Naive thymus-derived CD8-positive, alpha-beta T cell (primary cell): ENCODE results near the gene COL16A1. TPM values are rescaled to one million over a fixed set of nuclear protein-coding genes. Genes with fewer than 3 reads are reported as not detected.
A peak's percentile ranks its signal among the peaks of the same experiment; 100 is the strongest.

Experiments
- ATAC-seq, 2 donors: fragments of 150-1000 bp; cut with Tn5 transposase in 1 of 2; sonication (Bioruptor Pico), chemical (Tn5 transposase) in 1 of 2; 1 replicate in 1 of 2; 2 replicates in 1 of 2; pipeline ENCODE4 v1.10.0; 2021; ENCODE audit warnings: mild to moderate bottlenecking in 2 of 2, moderate library complexity in 2 of 2
- POLR2A ChIA-PET: fragments of 350-600 bp; sonication (Branson Sonifier 250); formaldehyde crosslinking; loops from one replicate; lab custom pipeline; 2021; ENCODE audit warnings: antibody characterized with exemption; lab: Charles Lee
- DNase-seq, 10 donors: peaks; one replicate each; pipeline versions ENCODE4 v3.0.0 to v3.0.0-alpha.2; 2020 to 2022
- H3K27ac Mint-ChIP-seq, 10 donors: one replicate each; pipeline ENCODE4 v1.8.0; 2020 to 2022; ENCODE audit warnings: mild to moderate bottlenecking in 10 of 10, mixed read lengths in 10 of 10, moderate library complexity in 4 of 10, inconsistent platforms in 1 of 10
- H3K27me3 Mint-ChIP-seq, 5 donors: one replicate each; pipeline ENCODE4 v1.8.0; 2021 to 2022; ENCODE audit warnings: mixed read lengths in 5 of 5
- H3K36me3 Mint-ChIP-seq, 3 donors: one replicate each; pipeline ENCODE4 v1.8.0; 2020 to 2022; ENCODE audit warnings: mixed read lengths in 3 of 3, mild to moderate bottlenecking in 2 of 3, inconsistent platforms in 1 of 3
- H3K4me1 Mint-ChIP-seq, 4 donors: one replicate each; pipeline ENCODE4 v1.8.0; 2021 to 2022; ENCODE audit warnings: mixed read lengths in 4 of 4
- H3K4me3 Mint-ChIP-seq, 10 donors: one replicate each; pipeline ENCODE4 v1.8.0; 2020 to 2022; ENCODE audit warnings: mild to moderate bottlenecking in 10 of 10, mixed read lengths in 10 of 10, moderate library complexity in 6 of 10, inconsistent platforms in 1 of 10
- H3K9me3 Mint-ChIP-seq, 9 donors: one replicate each; pipeline ENCODE4 v1.8.0; 2020 to 2022; ENCODE audit warnings: mixed read lengths in 9 of 9, mild to moderate bottlenecking in 3 of 9, inconsistent platforms in 1 of 9, moderate library complexity in 1 of 9
- polyA plus RNA-seq, 3 donors: library from polyadenylated mRNA; unstranded; fragments of 300-500 nt; fragmentation: Illumina TruSeq; gene quantifications; one replicate each; pipeline ENCODE4 v1.2.3, GENCODE V29; 2021
- total RNA-seq, 8 experiments: library from RNA in 2 of 8; stranded (reverse) in 2 of 8; gene quantifications; one replicate each; pipeline ENCODE4 v1.2.3 and lab custom pipeline; 2021 to 2026

COL16A1 gene
- total and polyA plus RNA-seq, 5 experiments from 2014 or later: 0.20 TPM; not detected in 4

DNA sequence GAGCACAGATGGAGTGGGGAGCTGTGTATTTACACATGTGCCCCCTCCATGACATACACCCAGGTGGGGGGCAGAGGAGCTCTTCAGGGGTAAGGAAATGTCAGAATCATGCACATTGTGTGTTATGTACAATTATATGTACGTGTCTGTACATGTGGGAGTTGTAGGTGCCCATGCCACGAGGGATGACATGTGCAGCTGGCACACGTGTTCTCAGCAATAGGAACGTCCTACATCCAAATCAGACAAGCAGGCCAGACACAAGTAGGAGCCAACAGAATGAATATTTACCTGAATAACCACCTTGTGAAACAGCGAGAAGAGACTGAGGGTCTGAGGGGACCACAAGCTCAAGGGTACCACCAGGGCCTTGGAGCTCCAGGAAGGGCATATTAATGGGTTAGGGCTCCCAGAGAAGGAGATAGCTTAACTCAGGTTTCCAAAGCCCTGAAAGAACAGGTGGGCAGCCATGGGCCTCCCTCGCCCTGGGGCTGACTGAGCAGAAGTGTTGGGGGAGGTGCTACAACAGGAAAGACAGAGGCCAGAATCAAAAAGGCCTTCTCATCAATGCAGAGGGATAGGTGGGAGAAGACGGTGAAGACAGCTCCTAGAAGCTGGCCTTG is 3.2 kb downstream of the COL16A1 start:
- ATAC-seq (no peak), DNase-seq (no peak)
- no peaks in the 10 kb centered on the region for H3K36me3 Mint-ChIP-seq
- H3K27me3 Mint-ChIP-seq: peaks cover 9 to 26% (median 21%) of the 10 kb centered on the region in 5 donors
- peak overlapping the region in 6 of 10 donors; percentile 27 to 87 (median 62) for H3K27ac Mint-ChIP-seq
- POLR2A ChIA-PET: no interaction called here
- peaks cover 25 to 39% (median 37%) of the 10 kb centered on the region in 4 donors for H3K4me1 Mint-ChIP-seq
- H3K9me3 Mint-ChIP-seq: no peaks in the 10 kb centered on the region
- H3K4me3 Mint-ChIP-seq: no peak overlapping the region

DNA sequence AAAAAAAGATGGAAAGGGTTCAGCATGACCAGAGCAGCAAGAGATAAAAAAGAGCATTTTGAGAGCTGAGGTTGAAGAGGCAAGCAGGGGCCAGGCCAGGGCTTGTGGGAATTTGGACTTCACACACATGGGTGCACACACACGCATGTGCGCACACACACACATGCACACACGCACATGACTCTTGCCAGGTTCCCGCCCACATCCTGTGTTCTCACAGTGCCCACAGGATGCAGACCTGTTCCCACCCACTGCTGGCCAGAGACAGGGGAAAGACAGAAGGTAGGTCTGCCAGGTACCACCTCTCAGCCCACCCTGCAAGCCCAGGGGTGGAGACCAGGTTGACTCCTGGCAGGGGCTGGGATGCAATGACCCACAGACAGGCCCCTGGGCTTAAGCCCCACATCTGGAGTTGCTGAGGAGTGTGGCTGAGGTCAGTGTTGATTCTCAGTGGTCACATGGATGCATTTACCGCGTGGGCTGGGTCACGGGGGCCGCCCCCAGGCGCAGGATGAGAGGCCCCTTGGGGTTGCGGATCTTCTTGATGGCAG is 4.4 kb downstream of the COL16A1 start:
- no peaks in the 10 kb centered on the region for H3K9me3 Mint-ChIP-seq
- POLR2A ChIA-PET: no interaction called here
- ATAC-seq (peak in 1 of 2 donors; percentile 62), DNase-seq (peak in 2 of 10 donors; percentile 15 to 38)
- no peaks in the 10 kb centered on the region for H3K36me3 Mint-ChIP-seq
- peak overlapping the region in 2 of 10 donors; percentile 31 to 57 for H3K4me3 Mint-ChIP-seq
- H3K4me1 Mint-ChIP-seq: peaks cover 17 to 29% (median 26%) of the 10 kb centered on the region in 4 donors
- peak overlapping the region in 5 of 10 donors; percentile 7 to 80 (median 71) for H3K27ac Mint-ChIP-seq
- H3K27me3 Mint-ChIP-seq: peaks cover 1 to 14% (median 9%) of the 10 kb centered on the region in 5 donors

DNA sequence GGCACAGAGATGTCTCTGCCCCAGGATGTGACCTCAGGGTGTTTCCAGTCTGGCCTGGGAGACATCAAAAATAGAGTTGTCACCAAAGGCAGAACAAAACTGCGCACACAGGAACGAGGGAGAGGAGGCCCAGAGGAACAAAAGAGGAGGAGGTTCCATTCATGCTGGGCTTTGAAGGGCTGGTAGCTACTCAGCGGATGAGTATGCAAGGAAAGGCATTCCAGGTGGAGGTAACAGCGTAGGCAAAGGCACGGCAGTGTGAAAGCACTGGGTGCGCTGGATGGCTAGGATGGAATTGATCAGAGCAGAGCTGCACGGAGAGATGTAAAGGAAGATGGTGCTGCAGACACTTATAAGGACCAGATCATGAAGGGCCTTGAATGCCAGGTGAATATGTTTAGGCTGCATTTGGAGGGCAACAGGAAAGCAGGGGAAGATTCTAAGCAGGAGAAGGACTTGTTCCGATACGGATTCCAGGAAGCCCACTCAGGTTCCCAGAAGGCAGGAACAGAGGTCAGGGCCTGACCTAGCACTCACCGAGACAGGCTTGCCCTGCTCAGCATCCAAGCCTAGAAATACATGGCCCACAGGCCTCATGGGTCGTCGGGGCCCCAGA is 6.3 kb downstream of the COL16A1 start:
- H3K4me3 Mint-ChIP-seq: no peak overlapping the region
- H3K4me1 Mint-ChIP-seq: peaks cover 16 to 26% (median 23%) of the 10 kb centered on the region in 4 donors
- peaks cover 0 to 4% (median 0%) of the 10 kb centered on the region in 5 donors for H3K27me3 Mint-ChIP-seq
- POLR2A ChIA-PET: no interaction called here
- H3K27ac Mint-ChIP-seq: no peak overlapping the region
- no peaks in the 10 kb centered on the region for H3K36me3 Mint-ChIP-seq
- no peak for ATAC-seq
- H3K9me3 Mint-ChIP-seq: no peaks in the 10 kb centered on the region
- DNase-seq: no peak

DNA sequence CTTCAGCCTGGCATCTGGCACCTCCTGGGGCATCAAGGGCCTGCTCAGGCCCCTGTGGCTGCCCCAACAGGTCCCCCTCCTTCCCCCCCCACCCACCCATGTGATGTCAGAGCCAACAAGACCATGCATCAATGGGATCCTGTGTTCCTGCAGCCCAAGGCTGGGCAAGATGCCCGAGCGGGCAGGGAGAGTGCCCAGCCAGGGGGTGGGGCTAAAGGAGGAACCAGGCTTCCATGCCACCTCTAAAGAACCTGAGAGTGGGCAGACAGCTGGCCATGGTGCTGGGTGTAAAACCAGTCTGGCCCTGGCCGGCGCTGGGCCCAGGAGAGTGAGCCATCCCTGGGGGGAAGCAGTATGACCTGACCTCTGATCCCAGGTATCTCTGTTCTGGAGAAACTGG is 7.6 kb downstream of the COL16A1 start:
- DNase-seq (no peak), ATAC-seq (no peak)
- no peaks in the 10 kb centered on the region for H3K9me3 Mint-ChIP-seq
- peaks cover 16 to 26% (median 23%) of the 10 kb centered on the region in 4 donors for H3K4me1 Mint-ChIP-seq
- H3K27me3 Mint-ChIP-seq: peaks cover 0 to 3% (median 0%) of the 10 kb centered on the region in 5 donors
- no peaks in the 10 kb centered on the region for H3K36me3 Mint-ChIP-seq
- no peak overlapping the region for H3K27ac Mint-ChIP-seq
- no peak overlapping the region for H3K4me3 Mint-ChIP-seq
- POLR2A ChIA-PET: interaction anchor here (0.7 kb wide), 1 partner anchor 1477 kb away, joined by 3 read pairs; no protein-coding TSS in a partner anchor

DNA sequence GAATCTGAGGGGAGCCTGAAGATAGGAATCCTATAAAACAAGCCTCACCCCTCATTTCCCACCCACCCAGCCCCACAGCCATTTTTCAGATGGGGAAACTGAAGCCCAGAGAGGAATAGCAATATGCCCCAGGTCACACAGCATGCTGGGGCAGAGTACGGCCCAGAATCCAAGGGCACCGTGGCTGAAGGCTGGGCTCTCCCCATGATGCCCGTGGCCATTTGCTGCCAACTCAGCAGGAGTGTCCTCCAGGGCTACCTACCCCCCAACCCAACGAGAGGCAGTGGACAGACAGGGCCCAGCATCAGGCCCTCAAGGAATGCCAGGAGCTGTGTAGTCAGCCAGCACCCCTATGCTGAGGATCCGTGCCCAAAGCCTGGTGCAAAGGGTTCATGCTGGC is 8.5 kb downstream of the COL16A1 start:
- peaks cover 0 to 3% (median 0%) of the 10 kb centered on the region in 5 donors for H3K27me3 Mint-ChIP-seq
- no peak overlapping the region for H3K4me3 Mint-ChIP-seq
- H3K4me1 Mint-ChIP-seq: peaks cover 11 to 18% (median 15%) of the 10 kb centered on the region in 4 donors
- POLR2A ChIA-PET: no interaction called here
- no peak overlapping the region for H3K27ac Mint-ChIP-seq
- no peaks in the 10 kb centered on the region for H3K36me3 Mint-ChIP-seq
- no peaks in the 10 kb centered on the region for H3K9me3 Mint-ChIP-seq
- ATAC-seq (no peak), DNase-seq (no peak)

DNA sequence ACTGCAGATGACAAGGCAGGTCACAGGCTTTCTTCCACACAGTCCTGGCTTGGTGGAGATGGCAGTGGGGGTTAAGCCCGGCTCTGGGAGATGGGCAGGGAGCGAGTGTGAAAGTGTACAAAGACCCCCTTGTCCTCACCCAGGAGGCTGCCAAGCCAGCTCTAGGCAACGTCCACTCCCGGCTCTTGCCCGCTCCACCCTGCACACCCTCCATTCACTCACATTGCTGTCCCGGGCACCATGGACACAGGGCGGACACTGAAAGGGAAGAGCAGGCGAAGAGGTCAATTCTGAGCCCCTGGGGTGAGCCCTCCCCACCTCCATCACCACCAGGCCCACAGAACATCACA is 8.9 kb downstream of the COL16A1 start:
- DNase-seq (no peak), ATAC-seq (no peak)
- POLR2A ChIA-PET: no interaction called here
- H3K4me3 Mint-ChIP-seq: no peak overlapping the region
- H3K27me3 Mint-ChIP-seq: peaks cover 0 to 3% (median 0%) of the 10 kb centered on the region in 5 donors
- H3K4me1 Mint-ChIP-seq: peaks cover 11 to 14% (median 13%) of the 10 kb centered on the region in 4 donors
- no peaks in the 10 kb centered on the region for H3K9me3 Mint-ChIP-seq
- H3K27ac Mint-ChIP-seq: peak overlapping the region in 1 of 10 donors; percentile 50
- H3K36me3 Mint-ChIP-seq: no peaks in the 10 kb centered on the region

DNA sequence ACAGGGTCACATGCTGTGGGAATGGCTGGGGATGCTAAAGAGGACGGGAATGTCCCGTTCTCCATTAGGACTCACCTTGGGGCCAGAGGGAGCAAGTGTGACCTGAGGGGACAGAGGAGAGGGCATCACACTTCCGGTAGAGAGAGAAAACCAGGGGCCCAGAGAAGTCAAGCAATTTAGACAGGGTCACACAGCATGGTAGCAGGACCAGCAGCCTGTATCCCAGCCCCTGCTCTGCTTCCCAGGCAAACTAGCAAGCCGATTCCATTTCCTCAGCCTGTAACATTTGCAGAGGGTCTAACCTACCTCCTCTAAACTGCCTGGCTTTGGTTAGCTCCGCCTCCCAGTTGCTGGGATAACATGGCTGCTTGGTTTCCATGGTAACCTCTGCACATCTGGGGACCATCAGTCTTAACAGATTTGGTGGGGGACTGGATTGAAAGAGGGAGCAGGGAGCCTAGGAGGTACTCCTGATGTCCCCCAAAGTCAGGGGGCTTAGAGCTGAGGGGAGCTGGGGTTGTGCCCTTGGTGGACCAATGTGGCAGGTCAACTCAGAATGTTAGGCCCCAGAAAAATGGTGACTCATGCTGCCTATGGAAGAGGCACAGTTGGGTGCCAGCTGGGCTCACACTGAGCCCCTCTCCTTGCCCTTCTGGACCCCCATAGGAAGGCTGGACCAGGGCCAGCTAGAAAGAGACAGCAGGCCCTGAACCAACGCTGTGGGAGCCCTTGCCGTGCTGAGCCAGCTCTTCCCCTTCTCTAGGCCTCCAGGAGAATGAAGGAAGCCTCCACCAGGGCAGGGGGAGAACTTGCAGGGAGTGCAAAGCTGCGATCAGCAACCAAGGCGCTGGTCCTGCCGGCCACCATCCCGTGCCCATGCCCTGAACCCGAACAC is 9.5 kb downstream of the COL16A1 start:
- H3K9me3 Mint-ChIP-seq: no peaks in the 10 kb centered on the region
- no peak overlapping the region for H3K4me3 Mint-ChIP-seq
- ATAC-seq (no peak), DNase-seq (no peak)
- no peaks in the 10 kb centered on the region for H3K36me3 Mint-ChIP-seq
- peaks cover 0 to 3% (median 0%) of the 10 kb centered on the region in 5 donors for H3K27me3 Mint-ChIP-seq
- peak overlapping the region in 1 of 10 donors; percentile 50 for H3K27ac Mint-ChIP-seq
- peaks cover 6 to 8% (median 7%) of the 10 kb centered on the region in 4 donors for H3K4me1 Mint-ChIP-seq
- POLR2A ChIA-PET: no interaction called here

DNA sequence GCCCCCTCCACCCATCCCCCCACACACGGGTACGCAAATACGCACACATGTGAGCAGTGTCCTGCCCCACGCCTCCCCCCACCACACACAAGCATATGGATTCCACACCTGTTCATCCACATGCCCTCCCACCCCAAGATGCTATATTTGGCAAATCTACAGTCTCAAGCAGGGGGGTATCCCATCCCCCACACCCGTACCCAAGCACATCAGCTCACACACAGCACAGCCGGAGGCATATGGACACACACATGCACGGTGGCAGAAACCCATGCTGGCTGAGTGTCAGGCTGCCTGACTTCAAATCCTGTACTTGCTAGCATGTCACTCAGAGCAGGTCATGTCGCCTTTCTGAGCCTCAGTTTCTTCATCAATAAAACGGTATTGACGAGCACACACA is 10.6 kb downstream of the COL16A1 start:
- Mint-ChIP-seq H3K36me3 (no peaks in the 10 kb centered on the region), H3K4me3 (no peak overlapping the region), H3K27me3 (peaks cover 0 to 3% (median 0%) of the 10 kb centered on the region in 5 donors), H3K4me1 (peaks cover 0 to 3% (median 1%) of the 10 kb centered on the region in 4 donors), H3K9me3 (no peaks in the 10 kb centered on the region), H3K27ac (no peak overlapping the region)
- no peak for ATAC-seq
- POLR2A ChIA-PET: no interaction called here
- DNase-seq: no peak

DNA sequence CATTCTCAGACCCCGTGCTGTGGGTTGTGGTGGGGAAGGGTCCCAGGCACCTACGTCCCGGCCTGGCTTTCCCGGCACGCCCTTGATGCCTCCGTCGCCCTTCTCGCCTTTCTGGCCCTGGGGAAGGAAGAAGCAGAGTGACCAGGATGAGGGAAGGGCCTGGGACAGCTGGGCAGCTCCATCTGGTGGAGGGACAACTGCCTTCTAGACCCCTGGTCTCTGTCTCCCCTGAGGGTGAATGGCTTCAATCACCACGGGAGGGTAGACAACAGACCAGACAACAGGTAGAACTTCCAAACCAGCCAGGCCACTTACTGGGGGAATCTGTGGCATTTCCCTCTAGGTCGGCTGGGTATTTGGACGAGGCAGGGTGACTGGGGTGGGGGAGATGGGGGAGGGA is 11.9 kb downstream of the COL16A1 start:
- H3K4me3 Mint-ChIP-seq: no peak overlapping the region
- no peak overlapping the region for H3K27ac Mint-ChIP-seq
- POLR2A ChIA-PET: no interaction called here

DNA sequence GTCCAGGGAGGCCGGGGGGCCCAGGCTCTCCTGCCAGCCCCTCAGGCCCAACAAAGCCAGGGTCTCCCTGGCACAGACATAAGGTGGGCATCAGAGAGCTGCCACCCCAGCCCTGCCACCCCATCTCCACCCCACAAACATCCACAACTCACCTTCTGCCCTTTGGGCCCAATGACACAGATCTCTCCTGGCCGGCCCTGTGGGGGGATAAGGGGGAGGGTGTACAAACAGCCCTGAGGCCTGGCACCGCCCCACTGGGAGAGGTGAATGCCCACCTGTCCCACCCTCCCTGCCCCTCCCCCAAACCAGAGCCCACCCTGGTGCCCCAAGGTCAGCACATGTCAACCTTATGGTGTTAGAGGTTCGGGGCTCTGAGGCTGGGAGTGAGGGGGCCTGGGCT is 12.4 kb downstream of the COL16A1 start:
- Mint-ChIP-seq H3K4me3 (no peak overlapping the region), H3K4me1 (no peaks in the 10 kb centered on the region), H3K9me3 (no peaks in the 10 kb centered on the region), H3K36me3 (no peaks in the 10 kb centered on the region), H3K27me3 (peaks cover 3 to 4% (median 4%) of the 10 kb centered on the region in 5 donors), H3K27ac (no peak overlapping the region)
- ATAC-seq: no peak
- POLR2A ChIA-PET: no interaction called here
- no peak for DNase-seq

More for the DNA sequence above, 11.9 kb downstream of the COL16A1 start:
- H3K4me1 Mint-ChIP-seq: no peaks in the 10 kb centered on the region
- H3K9me3 Mint-ChIP-seq: no peaks in the 10 kb centered on the region
- H3K27me3 Mint-ChIP-seq: peaks cover 0 to 3% (median 0%) of the 10 kb centered on the region in 5 donors
- no peak for DNase-seq
- no peaks in the 10 kb centered on the region for H3K36me3 Mint-ChIP-seq
- no peak for ATAC-seq

DNA sequence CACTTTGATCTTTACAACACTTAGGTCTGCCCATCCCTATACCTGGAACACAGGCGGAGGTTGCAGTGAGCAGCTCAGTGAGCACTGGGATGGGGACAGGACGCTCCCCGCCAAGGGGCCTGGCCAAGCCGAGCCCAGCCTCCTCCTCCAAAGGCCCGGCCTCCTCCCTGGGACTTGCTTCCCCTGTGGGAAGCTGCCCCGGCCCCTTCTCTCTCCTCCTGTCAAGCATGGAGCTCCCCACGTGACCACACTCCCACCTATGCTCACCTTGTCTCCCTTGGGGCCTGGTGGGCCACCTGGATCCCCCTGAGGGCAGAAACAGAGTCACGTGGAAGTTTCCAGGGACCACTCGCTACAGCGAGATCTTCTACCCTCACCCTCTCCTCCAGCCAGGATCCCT is 12.9 kb downstream of the COL16A1 start:
- H3K27me3 Mint-ChIP-seq: peaks cover 3 to 10% (median 5%) of the 10 kb centered on the region in 5 donors
- H3K36me3 Mint-ChIP-seq: no peaks in the 10 kb centered on the region
- H3K4me1 Mint-ChIP-seq: no peaks in the 10 kb centered on the region
- H3K27ac Mint-ChIP-seq: no peak overlapping the region
- H3K4me3 Mint-ChIP-seq: no peak overlapping the region
- H3K9me3 Mint-ChIP-seq: no peaks in the 10 kb centered on the region
- DNase-seq (no peak), ATAC-seq (no peak)
- POLR2A ChIA-PET: interaction anchor here (0.7 kb wide), 1 partner anchor 21 kb away, joined by 3 read pairs; no protein-coding TSS in a partner anchor

DNA sequence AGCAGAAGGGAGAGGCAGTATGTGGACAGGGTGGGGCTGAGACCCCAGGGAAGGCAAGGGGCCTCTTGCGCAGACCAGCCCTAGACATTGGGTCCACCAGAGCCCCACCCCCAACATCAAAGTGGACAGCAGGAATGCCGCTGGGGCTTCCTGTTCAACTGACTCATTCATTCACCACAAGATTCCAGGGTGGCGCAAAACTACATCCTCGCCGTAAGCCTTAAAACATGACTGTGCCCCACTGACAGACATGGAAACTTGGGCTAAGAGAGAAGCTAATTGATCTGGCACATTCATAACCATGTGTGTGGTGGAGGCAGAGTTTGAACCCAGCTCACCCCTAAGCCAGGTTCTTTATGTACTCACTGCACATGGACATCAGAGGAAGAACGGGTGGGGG is 14.0 kb downstream of the COL16A1 start:
- no peak overlapping the region for H3K4me3 Mint-ChIP-seq
- peaks cover 5 to 20% (median 6%) of the 10 kb centered on the region in 5 donors for H3K27me3 Mint-ChIP-seq
- H3K36me3 Mint-ChIP-seq: no peaks in the 10 kb centered on the region
- POLR2A ChIA-PET: no interaction called here
- H3K27ac Mint-ChIP-seq: no peak overlapping the region
- ATAC-seq (no peak), DNase-seq (no peak)
- no peaks in the 10 kb centered on the region for H3K4me1 Mint-ChIP-seq
- no peaks in the 10 kb centered on the region for H3K9me3 Mint-ChIP-seq
